IMR-90 (cell line): ENCODE data around the gene SH2D5. TPM values are rescaled to one million over a fixed set of nuclear protein-coding genes. Genes with fewer than 3 reads are reported as not detected.
A peak's percentile ranks its signal among the peaks of the same experiment; 100 is the strongest.

Experiments used
- ATAC-seq: fragments of 200-7000 bp; cut with Tn5 transposase; 2 replicates; pipeline ENCODE4 v1.9.1; 2020; ENCODE audit warnings: low read depth, mild to moderate bottlenecking, moderate library complexity
- BruUV-seq: library from RNA; stranded (reverse); fragments of 400-500 nt; replicated peaks from 2 replicates; lab custom pipeline; 2021; lab: Mats Ljungman, UMichigan
- CTCF ChIA-PET: fragments of 300-600 bp; formaldehyde crosslinking; extraction: SDS; loops from one replicate; lab custom pipeline; 2021; ENCODE audit warnings: antibody characterized with exemption; lab: Yijun Ruan, JAX
- POLR2A ChIA-PET: fragments of 300-600 bp; sonication (Branson Sonifier 250); formaldehyde crosslinking; loops from one replicate; lab custom pipeline; 2022; ENCODE audit warnings: antibody characterized with exemption; ENCODE audit not compliant: unreplicated experiment; lab: Charles Lee
- DNase-seq: peaks from one replicate; pipeline ENCODE4 v3.0.0; 2013
- H2AFZ ChIP-seq: replicated peaks from 2 replicates; pipeline ENCODE3; 2013; ENCODE audit warnings: low read length, mild to moderate bottlenecking; ENCODE audit not compliant: poor library complexity
- H2AK5ac ChIP-seq: 2 replicates; pipeline ENCODE4 v1.6.1; 2013; ENCODE audit warnings: low read depth, low read length, inconsistent platforms
- H2AK9ac ChIP-seq: replicated peaks from 2 replicates; pipeline ENCODE3; 2013; ENCODE audit warnings: mild to moderate bottlenecking, low read depth, low read length, moderate library complexity; ENCODE audit not compliant: poor library complexity
- H2BK120ac ChIP-seq: 2 replicates; pipeline ENCODE4 v1.6.1; 2013; ENCODE audit warnings: low read depth, low read length, inconsistent platforms
- H2BK15ac ChIP-seq: 3 replicates; pipeline ENCODE4 v1.6.1; 2013; ENCODE audit warnings: low read depth, low read length, inconsistent platforms
- H2BK20ac ChIP-seq: 2 replicates; pipeline ENCODE4 v1.6.1; 2013; ENCODE audit warnings: low read depth, mild to moderate bottlenecking, inconsistent platforms, low read length, moderate library complexity
- H2BK5ac ChIP-seq: 2 replicates; pipeline ENCODE4 v1.6.1; 2013; ENCODE audit warnings: mild to moderate bottlenecking, low read depth, low read length, inconsistent platforms; ENCODE audit not compliant: poor library complexity, severe bottlenecking
- H3K14ac ChIP-seq: replicated peaks from 2 replicates; pipeline ENCODE4 v1.6.1; 2013; ENCODE audit warnings: low read depth, low read length, inconsistent platforms
- H3K18ac ChIP-seq: 2 replicates; pipeline ENCODE4 v1.6.1; 2013; ENCODE audit warnings: low read depth, low read length, control low read depth
- H3K23ac ChIP-seq: 2 replicates; pipeline ENCODE4 v1.6.1; 2013; ENCODE audit warnings: low read depth, low read length, inconsistent platforms
- H3K27ac ChIP-seq: 2 replicates; pipeline ENCODE4 v1.5.1; 2013; ENCODE audit warnings: mild to moderate bottlenecking, control low read depth, low read length; ENCODE audit not compliant: insufficient read depth
- H3K27me3 ChIP-seq: 2 replicates; pipeline ENCODE4 v1.6.1; 2013; ENCODE audit warnings: low read length; ENCODE audit not compliant: control insufficient read depth, insufficient read depth
- H3K36me3 ChIP-seq: 2 replicates; pipeline ENCODE4 v1.6.1; 2013; ENCODE audit warnings: low read length, mixed read lengths; ENCODE audit not compliant: control insufficient read depth, insufficient read depth
- H3K4ac ChIP-seq: 2 replicates; pipeline ENCODE4 v1.6.1; 2013; ENCODE audit warnings: low read depth, low read length, inconsistent platforms
- H3K4me1 ChIP-seq: 2 replicates; pipeline ENCODE4 v1.6.1; 2013; ENCODE audit warnings: low read length, mixed read lengths; ENCODE audit not compliant: control insufficient read depth, insufficient read depth
- H3K4me2 ChIP-seq: 2 replicates; pipeline ENCODE4 v1.6.1; 2013; ENCODE audit warnings: low read depth, mild to moderate bottlenecking, control low read depth, low read length, moderate library complexity
- H3K4me3 ChIP-seq: 2 replicates; pipeline ENCODE4 v1.5.1; 2013; ENCODE audit warnings: low read depth, mild to moderate bottlenecking, control low read depth, low read length, moderate library complexity; ENCODE audit not compliant: insufficient read depth
- H3K56ac ChIP-seq: 2 replicates; pipeline ENCODE4 v1.6.1; 2013; ENCODE audit warnings: low read length, inconsistent platforms; ENCODE audit not compliant: insufficient read depth; ENCODE audit errors: extremely low read depth
- H3K79me1 ChIP-seq, 2 experiments: 2 replicates each; pipeline ENCODE4 v1.6.1; 2013; ENCODE audit warnings: low read length in 2 of 2, inconsistent platforms in 1 of 2, low read depth in 1 of 2
- H3K9ac ChIP-seq: 2 replicates; pipeline ENCODE4 v1.6.1; 2013; ENCODE audit warnings: low read depth, low read length, control low read depth
- H3K9me1 ChIP-seq: 2 replicates; pipeline ENCODE4 v1.6.1; 2013; ENCODE audit warnings: low read length, inconsistent platforms; ENCODE audit not compliant: insufficient read depth
- H3K9me3 ChIP-seq: 2 replicates; pipeline ENCODE4 v1.6.1; 2013; ENCODE audit warnings: low read length; ENCODE audit not compliant: control insufficient read depth, insufficient read depth
- H4K20me1 ChIP-seq: 2 replicates; pipeline ENCODE4 v1.6.1; 2013; ENCODE audit warnings: low read length, inconsistent platforms; ENCODE audit not compliant: insufficient read depth
- H4K5ac ChIP-seq: 2 replicates; pipeline ENCODE4 v1.6.1; 2013; ENCODE audit warnings: mild to moderate bottlenecking, low read depth, low read length, control low read depth
- H4K8ac ChIP-seq, 2 experiments: 2 replicates each; pipeline ENCODE4 v1.6.1; 2013; ENCODE audit warnings: low read depth in 2 of 2, low read length in 2 of 2, control low read depth in 1 of 2, inconsistent platforms in 1 of 2
- H4K91ac ChIP-seq: 2 replicates; pipeline ENCODE4 v1.6.1; 2013; ENCODE audit warnings: low read depth, low read length, inconsistent platforms; ENCODE audit not compliant: insufficient read depth
- BHLHE40 ChIP-seq: fragments of 150-350 bp; IDR thresholded peaks from 2 replicates; pipeline ENCODE4 v1.6.1; 2016; ENCODE audit warnings: mild to moderate bottlenecking, low read depth, low read length
- MAFK ChIP-seq: IDR thresholded peaks from 2 replicates; pipeline ENCODE4 v1.6.1; 2012; ENCODE audit warnings: low read depth, low read length, improper control_type of control experiment
- POLR2A ChIP-seq: IDR thresholded peaks from 2 replicates; pipeline ENCODE4 v1.6.1; 2012; ENCODE audit warnings: mild to moderate bottlenecking, low read depth, low read length
- RAD21 ChIP-seq: IDR thresholded peaks from 2 replicates; pipeline ENCODE4 v1.6.1; 2012; ENCODE audit warnings: low read length, improper control_type of control experiment
- RCOR1 ChIP-seq: IDR thresholded peaks from 2 replicates; pipeline ENCODE4 v1.6.1; 2012; ENCODE audit warnings: mild to moderate bottlenecking, low read length, improper control_type of control experiment; ENCODE audit not compliant: insufficient replicate concordance
- WGBS, 2 experiments: methylation state at CpG; one replicate each; pipeline versions ENCODE4 v1.1.5 to v1.1.7; 2013; ENCODE audit warnings: missing lambda C conversion rate in 2 of 2; ENCODE audit not compliant: insufficient read length in 1 of 2; ENCODE audit errors: extremely low coverage in 2 of 2; 5-methylcytosine and 5-hydroxymethylcytosine counted together
- dilution Hi-C: fragments of 300-500 bp; cut with HindIII; formaldehyde crosslinking; loops from one replicate; pipeline ENCODE4 v1.14.3; 2018; ENCODE audit warnings: low sequenced_read_pairs; ENCODE audit not compliant: unreplicated experiment
- in situ Hi-C: fragments of 300-500 bp; cut with MboI; formaldehyde crosslinking; loops from 3 replicates; pipeline ENCODE4 v1.14.3; 2019; ENCODE audit warnings: low sequenced_read_pairs, inconsistent platforms, mixed read lengths
- intact Hi-C: fragments of 100-400 bp; cut with micrococcal nuclease; formaldehyde crosslinking; loops from 2 replicates; pipeline ENCODE4 v1.10.0; 2022
- polyA plus RNA-seq, 3 experiments: library from polyadenylated mRNA; depleted of rRNA; stranded (reverse); fragments of >200 nt; gene quantifications; 2 replicates each; pipeline ENCODE4 v1.2.3, GENCODE V29; 2012; ENCODE audit warnings: low replicate concordance in 1 of 3
- total RNA-seq: library from RNA; depleted of rRNA; stranded (reverse); fragments of >200 nt; gene quantifications from 2 replicates; pipeline ENCODE4 v1.2.3, GENCODE V29; 2012
- TF ChIP-seq, protein P1 (sequence below): fragments of 150-350 bp; IDR thresholded peaks from 2 replicates; pipeline ENCODE4 v1.6.1; 2016; ENCODE audit warnings: low read depth, mild to moderate bottlenecking, low read length, moderate library complexity, borderline replicate concordance
- TF ChIP-seq, protein P2 (sequence below): fragments of 150-350 bp; IDR thresholded peaks from 2 replicates; pipeline ENCODE4 v1.6.1; 2017; ENCODE audit warnings: mild to moderate bottlenecking, antibody characterized with exemption, low read length, low read depth

Gene SH2D5
- total and polyA plus RNA-seq, 2 of the 4 experiments (the other 2 are of a cell fraction), result 7.2 to 14.4 TPM

DNA sequence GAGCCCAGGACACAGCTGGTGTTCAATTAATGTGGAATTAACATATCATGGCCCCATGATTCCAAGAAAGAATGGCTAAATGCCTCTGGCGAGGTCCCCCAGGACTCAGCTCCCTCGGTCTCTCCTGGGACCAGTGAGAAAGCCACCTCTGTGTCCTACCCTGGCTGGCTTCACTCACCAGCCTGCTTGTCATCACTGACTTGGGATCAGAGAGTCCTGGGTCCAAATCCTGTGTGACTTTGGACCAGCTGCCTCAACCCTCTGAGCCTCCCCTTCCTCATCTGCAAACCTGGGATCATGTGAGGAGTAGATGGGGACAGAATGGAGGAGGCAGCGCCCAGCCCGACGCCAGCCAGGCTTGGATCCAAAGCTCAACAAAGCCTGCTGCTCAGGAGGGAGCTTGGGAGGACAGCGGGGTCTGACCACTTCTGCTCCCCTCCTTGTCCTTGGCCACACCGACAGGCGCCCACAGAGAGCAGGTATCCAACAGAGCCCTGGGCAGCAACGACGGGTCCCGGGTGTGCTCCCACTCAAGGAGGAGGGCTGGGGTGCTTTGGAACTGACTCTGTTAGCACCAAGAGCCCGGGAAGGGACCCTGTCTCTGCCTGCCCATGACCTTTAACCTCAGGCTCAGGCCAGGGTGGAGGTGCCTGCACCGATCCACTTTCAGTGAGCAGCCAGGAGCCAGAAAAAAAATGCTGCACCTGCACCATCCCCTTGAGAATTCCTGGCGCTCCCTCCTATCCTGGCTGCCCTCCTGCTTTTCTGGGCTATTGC lies 3.2 kb downstream of the SH2D5 start:
- H3K4me1 ChIP-seq, result peaks cover 12% of the 10 kb centered on the region
- H3K36me3 ChIP-seq, result no peaks in the 10 kb centered on the region
- H2BK15ac ChIP-seq, result no peak overlapping the region
- no peak overlapping the region for H4K8ac ChIP-seq
- H3K18ac ChIP-seq, result no peak overlapping the region
- no peak overlapping the region for H3K56ac ChIP-seq
- 81% methylated on average over 11 of the region's 14 CpGs; no CpG with 5 or more reads in 1 of the 2 experiments for WGBS, 2 experiments
- POLR2A ChIA-PET, result no interaction called here
- intact Hi-C loops (no loop called here), in situ Hi-C loops (no loop called here), dilution Hi-C loops (no loop called here)
- H3K9me3 ChIP-seq, result no peaks in the 10 kb centered on the region
- no peak overlapping the region for H3K14ac ChIP-seq
- H4K5ac ChIP-seq, result no peak overlapping the region
- peaks cover 11% of the 10 kb centered on the region; the same call in 1 of the 2 replicates for H3K9me1 ChIP-seq
- H4K20me1 ChIP-seq, result no peaks in the 10 kb centered on the region
- 0 out of 2 replicates have a peak overlapping the region, but pooled peaks have one; percentile 24 for H3K4ac ChIP-seq
- H3K4me2 ChIP-seq, result no peak overlapping the region
- BruUV-seq, result no TSS peak
- no peak overlapping the region for H2BK5ac ChIP-seq
- no peak overlapping the region; the same call in none of the 2 replicates for H2BK120ac ChIP-seq
- DNase-seq (no peak), ATAC-seq (no peak)
- peaks cover 0 to 31% of the 10 kb centered on the region in 2 experiments; a peak in 2 of 4 replicates for H3K79me1 ChIP-seq
- H2BK20ac ChIP-seq, result no peak overlapping the region
- H3K9ac ChIP-seq, result no peak overlapping the region
- H4K91ac ChIP-seq, result no peak overlapping the region
- CTCF ChIA-PET, result interaction anchor here (1.5 to 2.0 kb wide), 2 partner anchors 10 to 32 kb away, joined by 3 to 6 read pairs; no protein-coding TSS in a partner anchor
- no peak overlapping the region for H3K27ac ChIP-seq
- no peaks in the 10 kb centered on the region for H3K27me3 ChIP-seq
- H3K4me3 ChIP-seq, result no peak overlapping the region
- H3K23ac ChIP-seq, result 0 out of 2 replicates have a peak overlapping the region, but pooled peaks have one; percentile 20
- peak overlapping the region; percentile 66 for H2AK9ac ChIP-seq
- TF ChIP-seq, protein P1, sequence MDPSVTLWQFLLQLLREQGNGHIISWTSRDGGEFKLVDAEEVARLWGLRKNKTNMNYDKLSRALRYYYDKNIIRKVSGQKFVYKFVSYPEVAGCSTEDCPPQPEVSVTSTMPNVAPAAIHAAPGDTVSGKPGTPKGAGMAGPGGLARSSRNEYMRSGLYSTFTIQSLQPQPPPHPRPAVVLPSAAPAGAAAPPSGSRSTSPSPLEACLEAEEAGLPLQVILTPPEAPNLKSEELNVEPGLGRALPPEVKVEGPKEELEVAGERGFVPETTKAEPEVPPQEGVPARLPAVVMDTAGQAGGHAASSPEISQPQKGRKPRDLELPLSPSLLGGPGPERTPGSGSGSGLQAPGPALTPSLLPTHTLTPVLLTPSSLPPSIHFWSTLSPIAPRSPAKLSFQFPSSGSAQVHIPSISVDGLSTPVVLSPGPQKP, result no peak
- TF ChIP-seq, protein P2, sequence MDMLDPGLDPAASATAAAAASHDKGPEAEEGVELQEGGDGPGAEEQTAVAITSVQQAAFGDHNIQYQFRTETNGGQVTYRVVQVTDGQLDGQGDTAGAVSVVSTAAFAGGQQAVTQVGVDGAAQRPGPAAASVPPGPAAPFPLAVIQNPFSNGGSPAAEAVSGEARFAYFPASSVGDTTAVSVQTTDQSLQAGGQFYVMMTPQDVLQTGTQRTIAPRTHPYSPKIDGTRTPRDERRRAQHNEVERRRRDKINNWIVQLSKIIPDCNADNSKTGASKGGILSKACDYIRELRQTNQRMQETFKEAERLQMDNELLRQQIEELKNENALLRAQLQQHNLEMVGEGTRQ, result no peak
- TF ChIP-seq RAD21 (no peak), RCOR1 (no peak), MAFK (no peak), POLR2A (no peak), BHLHE40 (no peak)
- no peak overlapping the region for H2AFZ ChIP-seq
- 0 out of 2 replicates have a peak overlapping the region, but pooled peaks have one; percentile 40 for H2AK5ac ChIP-seq
